HFFc6 (cell line): ENCODE measurements around the gene PCGF3. TPM values are rescaled to one million over a fixed set of nuclear protein-coding genes. Genes with fewer than 3 reads are reported as not detected.

Experiments
- DNase-seq: peaks from one replicate; pipeline ENCODE4 v3.0.0-alpha.2; 2018
- H3K27ac Mint-ChIP-seq: 2 replicates; pipeline ENCODE4 v1.8.0; 2020; ENCODE audit warnings: mild to moderate bottlenecking, mixed read lengths
- H3K27me3 Mint-ChIP-seq: 2 replicates; pipeline ENCODE4 v1.8.0; 2021; ENCODE audit warnings: mild to moderate bottlenecking, moderate library complexity, mixed read lengths; ENCODE audit not compliant: insufficient read depth
- H3K36me3 Mint-ChIP-seq: 2 replicates; pipeline ENCODE4 v1.8.0; 2021; ENCODE audit warnings: low read depth, mixed read lengths
- H3K4me1 Mint-ChIP-seq: 2 replicates; pipeline ENCODE4 v1.8.0; 2020; ENCODE audit warnings: low read depth, mixed read lengths
- H3K4me3 Mint-ChIP-seq: 2 replicates; pipeline ENCODE4 v1.8.0; 2020; ENCODE audit warnings: mild to moderate bottlenecking, moderate library complexity, mixed read lengths
- H3K9me3 Mint-ChIP-seq: 2 replicates; pipeline ENCODE4 v1.8.0; 2020; ENCODE audit warnings: mild to moderate bottlenecking, mixed read lengths
- total RNA-seq, 6 experiments: library from RNA; stranded (reverse); fragmentation: NEBNext Ultra II Directional; extraction: Animal tissue kit (Norgen Biotek cat#: 25700); gene quantifications; 2 replicates in 1 of 6; 3 replicates in 5 of 6; pipeline ENCODE4 v1.2.3, GENCODE V29; 2021
- TF ChIP-seq, protein P1 (sequence below): fragments of 200-600 bp; sonication (generic); IDR thresholded peaks from 2 replicates; pipeline ENCODE4 v1.5.0; 2021; ENCODE audit warnings: antibody characterized with exemption, mild to moderate bottlenecking

The PCGF3 gene
- total RNA-seq, 6 experiments from 2014 or later: 28.5 to 34.5 (median 30.2) TPM

DNA sequence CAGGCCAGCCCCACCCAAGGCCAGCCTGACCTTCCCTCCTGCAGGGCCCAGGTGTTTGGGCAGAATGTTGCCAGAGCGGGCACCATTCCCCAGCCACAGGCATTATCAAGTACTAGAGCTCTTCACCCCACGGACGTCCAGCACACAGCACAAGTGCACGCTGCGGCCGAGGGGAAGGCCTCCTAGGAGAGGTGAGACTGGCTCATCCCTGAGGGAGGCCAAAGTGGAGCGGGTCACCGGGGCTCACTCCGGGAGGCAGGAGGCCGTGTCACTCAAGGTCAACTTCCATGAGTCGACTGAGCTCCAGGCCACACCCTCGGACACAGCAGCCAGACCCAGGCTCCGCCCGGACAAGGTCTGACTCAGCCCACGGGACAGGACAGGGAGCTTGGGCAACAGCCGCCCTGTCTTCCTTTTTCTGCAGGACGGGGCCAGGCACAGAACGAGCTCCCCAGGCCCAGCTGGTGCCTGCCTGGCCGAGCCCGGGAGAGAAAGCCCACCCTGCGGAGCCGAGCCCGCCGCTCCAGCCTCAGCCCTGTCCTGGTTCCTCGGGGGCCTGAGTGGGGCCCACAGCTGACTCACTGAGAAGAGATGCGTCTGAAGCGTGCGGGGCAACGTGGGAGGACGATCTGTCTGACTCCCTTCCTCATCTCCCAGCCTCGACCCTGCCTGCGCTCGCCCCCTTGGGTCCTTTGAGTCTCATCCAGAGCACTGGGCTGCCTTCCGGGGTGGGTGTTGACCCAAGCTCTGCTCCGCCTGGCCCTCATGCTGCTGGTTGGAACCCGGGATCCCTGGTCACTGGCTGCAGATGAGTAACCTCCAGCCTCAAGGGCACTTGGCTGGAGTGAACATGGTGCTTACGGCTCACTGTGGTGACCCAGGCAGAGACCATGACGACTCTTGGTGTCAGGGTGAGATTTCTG lies 18.3 kb upstream of the PCGF3 start:
- DNase-seq: peak; percentile 87
- Mint-ChIP-seq H3K27me3 (peaks cover 4% of the 10 kb centered on the region), H3K4me3 (peak overlapping the region; percentile 82), H3K4me1 (peaks cover 12% of the 10 kb centered on the region), H3K9me3 (no peaks in the 10 kb centered on the region), H3K27ac (peak overlapping the region; percentile 97), H3K36me3 (no peaks in the 10 kb centered on the region)
- TF ChIP-seq, protein P1, sequence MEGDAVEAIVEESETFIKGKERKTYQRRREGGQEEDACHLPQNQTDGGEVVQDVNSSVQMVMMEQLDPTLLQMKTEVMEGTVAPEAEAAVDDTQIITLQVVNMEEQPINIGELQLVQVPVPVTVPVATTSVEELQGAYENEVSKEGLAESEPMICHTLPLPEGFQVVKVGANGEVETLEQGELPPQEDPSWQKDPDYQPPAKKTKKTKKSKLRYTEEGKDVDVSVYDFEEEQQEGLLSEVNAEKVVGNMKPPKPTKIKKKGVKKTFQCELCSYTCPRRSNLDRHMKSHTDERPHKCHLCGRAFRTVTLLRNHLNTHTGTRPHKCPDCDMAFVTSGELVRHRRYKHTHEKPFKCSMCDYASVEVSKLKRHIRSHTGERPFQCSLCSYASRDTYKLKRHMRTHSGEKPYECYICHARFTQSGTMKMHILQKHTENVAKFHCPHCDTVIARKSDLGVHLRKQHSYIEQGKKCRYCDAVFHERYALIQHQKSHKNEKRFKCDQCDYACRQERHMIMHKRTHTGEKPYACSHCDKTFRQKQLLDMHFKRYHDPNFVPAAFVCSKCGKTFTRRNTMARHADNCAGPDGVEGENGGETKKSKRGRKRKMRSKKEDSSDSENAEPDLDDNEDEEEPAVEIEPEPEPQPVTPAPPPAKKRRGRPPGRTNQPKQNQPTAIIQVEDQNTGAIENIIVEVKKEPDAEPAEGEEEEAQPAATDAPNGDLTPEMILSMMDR: no peak

DNA sequence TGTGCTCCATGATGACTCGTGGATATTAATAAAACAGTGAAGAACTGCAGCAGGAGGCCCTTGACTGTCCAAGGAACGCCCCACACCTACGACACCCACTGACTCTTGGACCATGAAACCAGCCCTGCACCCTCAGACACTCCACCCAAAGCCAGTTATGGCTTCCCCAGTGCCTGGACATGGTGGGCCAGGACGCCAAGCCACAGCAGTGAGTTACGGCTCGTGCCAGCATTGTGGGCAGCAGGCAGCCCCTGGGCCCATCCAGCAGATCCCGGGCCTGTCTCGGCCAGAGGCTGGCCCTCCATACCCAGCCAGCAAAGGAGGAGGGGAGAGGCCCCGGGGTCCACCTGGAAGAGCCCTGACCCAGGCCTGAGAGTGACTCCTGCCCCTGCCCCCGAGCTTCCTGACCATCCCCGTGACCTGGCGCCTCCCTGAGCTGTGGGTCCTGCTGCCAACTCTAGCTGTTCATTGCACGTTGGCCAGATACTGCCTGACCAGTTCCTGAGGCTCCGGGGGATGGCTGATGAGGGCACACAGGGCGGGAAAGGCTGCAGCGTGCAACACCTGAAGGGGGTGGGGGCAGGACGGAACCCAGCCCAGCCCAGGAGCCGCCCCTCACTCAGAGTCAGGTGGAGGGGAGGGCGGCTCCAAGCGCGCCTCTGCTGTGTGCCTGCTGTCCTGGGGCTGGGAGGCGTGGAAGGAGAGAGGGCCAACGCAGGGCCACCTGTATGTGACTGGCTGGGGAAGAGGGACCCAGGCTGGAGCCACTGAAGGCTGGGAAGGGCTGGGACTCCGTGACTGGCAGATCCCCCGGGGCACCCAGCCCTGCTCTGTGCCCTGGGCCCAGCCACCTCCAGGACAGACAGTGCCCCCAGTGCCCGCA lies 17.4 kb upstream of the PCGF3 start:
- Mint-ChIP-seq H3K4me3 (peak overlapping the region; percentile 82; the same call in 1 of the 2 replicates), H3K9me3 (no peaks in the 10 kb centered on the region), H3K4me1 (peaks cover 12% of the 10 kb centered on the region), H3K27ac (peak overlapping the region; percentile 97), H3K36me3 (no peaks in the 10 kb centered on the region), H3K27me3 (peaks cover 8% of the 10 kb centered on the region)
- TF ChIP-seq, protein P1: no peak
- no peak for DNase-seq

GRCh38 chr4:688854-689681 lies 16.6 kb upstream of the PCGF3 start, which contains the start of gene SLC49A3:
Gene SLC49A3 (minus strand): TSS chr4:689151. CDS start chr4:689127, 24 bp downstream.
- H3K4me3 Mint-ChIP-seq: peak within 1 kb of the TSS; percentile 82; the same call in 1 of the 2 replicates
- TF ChIP-seq, protein P1: no peak
- DNase-seq: no peak
- H3K27me3 Mint-ChIP-seq: peaks cover 10% of the 10 kb centered on the region
- H3K36me3 Mint-ChIP-seq: no peaks in the 10 kb centered on the region
- peak within 1 kb of the TSS; percentile 97 for H3K27ac Mint-ChIP-seq
- peaks cover 12% of the 10 kb centered on the region for H3K4me1 Mint-ChIP-seq
- no peaks in the 10 kb centered on the region for H3K9me3 Mint-ChIP-seq

DNA sequence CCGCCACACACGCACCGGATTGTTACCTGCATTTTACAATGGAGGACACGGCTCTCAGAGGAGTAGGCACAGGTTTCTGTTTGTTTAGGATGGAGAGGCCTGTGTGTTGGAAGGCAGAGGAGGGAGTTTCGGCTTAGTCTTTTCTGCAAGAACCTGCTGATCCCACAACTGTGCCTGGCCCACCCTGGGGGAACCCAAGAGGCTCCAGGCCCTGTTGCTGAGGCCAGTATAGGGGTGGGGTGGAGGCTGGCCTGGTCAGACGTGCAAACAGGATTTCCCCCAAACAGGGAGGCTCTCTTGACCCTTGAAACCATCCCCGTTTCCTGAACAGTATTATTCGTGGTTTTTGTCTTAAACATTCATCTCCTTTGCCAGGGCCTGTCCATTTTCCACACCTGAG lies 15.9 kb upstream of the PCGF3 start:
- Mint-ChIP-seq H3K36me3 (no peaks in the 10 kb centered on the region), H3K27me3 (peaks cover 12% of the 10 kb centered on the region), H3K4me3 (no peak overlapping the region), H3K27ac (no peak overlapping the region), H3K4me1 (peaks cover 12% of the 10 kb centered on the region), H3K9me3 (no peaks in the 10 kb centered on the region)
- TF ChIP-seq, protein P1: no peak
- DNase-seq: no peak
